IPS-NIHi7 (cell line): ENCODE data around the gene VASN.
"Not testable (repeated sequence)": the region's sequence is repeated elsewhere in the genome, so short reads cannot be mapped to it uniquely, and the experiment has no call there.

Experiments used
- DNase-seq: peaks from one replicate; pipeline ENCODE4 v3.0.0; 2012; ENCODE audit warnings: mixed read lengths; ENCODE audit errors: extremely low spot score

VASN gene

GRCh38 chr16:4371357-4372000 is at the start of gene VASN:
TSS of gene VASN (plus strand) at chr16:4371848. CDS start at chr16:4380878, 9,030 bp downstream.
- DNase-seq: peak; percentile 95

- no peak for DNase-seq
Observed at GRCh38 chr16:4322121-4323052, 49.3 kb upstream of the VASN start.

GRCh38 chr16:4323071-4323844 is 48.4 kb upstream of the VASN start:
- DNase-seq: no peak

- DNase-seq: peak; percentile 89
Observed at GRCh38 chr16:4323845-4324488, 47.7 kb upstream of the VASN start.

- DNase-seq: no peak
Observed at GRCh38 chr16:4324492-4325252, 47.0 kb upstream of the VASN start.

GRCh38 chr16:4325253-4325758 is 46.3 kb upstream of the VASN start:
- DNase-seq: no peak

- no peak for DNase-seq
Observed at GRCh38 chr16:4327386-4328045, 44.1 kb upstream of the VASN start.

- DNase-seq: peak; percentile 93
Observed at GRCh38 chr16:4328046-4328781, 43.4 kb upstream of the VASN start.

- no peak for DNase-seq
Observed at GRCh38 chr16:4328782-4329775, 42.6 kb upstream of the VASN start.

GRCh38 chr16:4330277-4330874 is 41.3 kb upstream of the VASN start:
- DNase-seq: peak; percentile 89

GRCh38 chr16:4332083-4332482 is 39.6 kb upstream of the VASN start:
- no peak for DNase-seq

- DNase-seq: no peak
Observed at GRCh38 chr16:4332623-4333307, 38.9 kb upstream of the VASN start.

GRCh38 chr16:4333308-4333638 is 38.4 kb upstream of the VASN start:
- no peak for DNase-seq

GRCh38 chr16:4333714-4334113 is 37.9 kb upstream of the VASN start:
- DNase-seq: not testable (repeated sequence)

GRCh38 chr16:4334724-4335495 is 36.7 kb upstream of the VASN start:
- no peak for DNase-seq

GRCh38 chr16:4336701-4337539 is 34.7 kb upstream of the VASN start:
- DNase-seq: no peak
